GM12801 (cell line): Measurements from ENCODE around the gene ARHGEF12.

Source experiments
- CTCF ChIP-seq: IDR thresholded peaks from one replicate; pipeline ENCODE4 v1.5.1; 2011; ENCODE audit warnings: control low read depth; ENCODE audit not compliant: insufficient read length; ENCODE audit errors: extremely low read depth

The ARHGEF12 gene

GRCh38 chr11:120432056-120433018 is 96.1 kb downstream of the ARHGEF12 start:
- TF ChIP-seq CTCF, result no peak

- TF ChIP-seq CTCF, result no peak
Measured at GRCh38 chr11:120441592-120441991, 105.4 kb downstream of the ARHGEF12 start.

- no peak for TF ChIP-seq CTCF
Measured at GRCh38 chr11:120442031-120442430, 105.8 kb downstream of the ARHGEF12 start.

GRCh38 chr11:120446802-120447201 is 110.6 kb downstream of the ARHGEF12 start:
- no peak for TF ChIP-seq CTCF

GRCh38 chr11:120448240-120448639 is 112.0 kb downstream of the ARHGEF12 start:
- no peak for TF ChIP-seq CTCF

- TF ChIP-seq CTCF, result no peak
Measured at GRCh38 chr11:120455487-120455886, 119.3 kb downstream of the ARHGEF12 start.

GRCh38 chr11:120457996-120458395 is 121.8 kb downstream of the ARHGEF12 start:
- no peak for TF ChIP-seq CTCF
